Esophagus muscularis mucosa (tissue), 3 donors: Measurements from ENCODE around the gene CHRND.

ENCODE experiments used
- POLR2A ChIP-seq: fragments of 450-650 bp; IDR thresholded peaks from one replicate; pipeline ENCODE4 v1.6.1; 2017; ENCODE audit warnings: antibody characterized with exemption, moderate library complexity, mild to moderate bottlenecking, low read depth
- POLR2AphosphoS5 ChIP-seq, 2 donors: sonication (generic); formaldehyde crosslinking; IDR thresholded peaks; one replicate each; pipeline ENCODE4 v1.6.1; 2017; ENCODE audit warnings: antibody characterized with exemption in 2 of 2
- TF ChIP-seq, protein P1 (sequence below), 3 experiments: fragments of 200-600 bp in 2 of 3; fragments of 450-650 bp in 1 of 3; sonication (generic) in 2 of 3; IDR thresholded peaks; one replicate each; pipeline ENCODE4 v1.5.1; 2017 to 2019; ENCODE audit warnings: antibody characterized with exemption in 3 of 3, mild to moderate bottlenecking in 2 of 3, moderate library complexity in 1 of 3

DNA sequence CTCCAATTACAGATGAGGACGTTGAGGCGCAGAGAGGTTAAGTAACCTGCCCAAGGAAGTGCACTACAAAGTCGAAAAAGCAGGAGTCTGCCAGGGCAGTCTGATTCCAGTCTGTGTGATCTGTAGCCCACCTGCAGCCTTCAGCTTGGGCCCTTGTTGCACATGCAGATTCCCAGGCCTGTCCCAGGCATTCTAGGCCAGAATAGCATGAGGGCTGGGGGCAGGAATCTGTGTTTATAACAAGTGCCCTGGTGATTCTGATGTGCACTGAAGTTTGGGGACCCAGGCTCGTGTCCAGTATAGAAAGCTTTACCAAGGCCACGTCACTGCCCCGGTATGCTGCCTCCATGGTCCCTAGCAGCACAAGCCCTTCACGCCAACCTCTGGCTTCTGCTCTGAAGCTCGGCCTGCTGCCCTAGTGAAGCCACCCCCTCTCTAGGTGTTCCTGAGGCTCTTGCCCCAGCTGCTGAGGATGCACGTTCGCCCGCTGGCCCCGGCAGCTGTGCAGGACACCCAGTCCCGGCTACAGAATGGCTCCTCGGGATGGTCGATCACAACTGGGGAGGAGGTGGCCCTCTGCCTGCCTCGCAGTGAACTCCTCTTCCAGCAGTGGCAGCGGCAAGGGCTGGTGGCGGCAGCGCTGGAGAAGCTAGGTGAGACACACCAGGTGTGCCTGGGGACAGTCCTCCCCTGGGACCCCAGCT is 18.1 kb downstream of the CHRND start:
- TF ChIP-seq, protein P1, sequence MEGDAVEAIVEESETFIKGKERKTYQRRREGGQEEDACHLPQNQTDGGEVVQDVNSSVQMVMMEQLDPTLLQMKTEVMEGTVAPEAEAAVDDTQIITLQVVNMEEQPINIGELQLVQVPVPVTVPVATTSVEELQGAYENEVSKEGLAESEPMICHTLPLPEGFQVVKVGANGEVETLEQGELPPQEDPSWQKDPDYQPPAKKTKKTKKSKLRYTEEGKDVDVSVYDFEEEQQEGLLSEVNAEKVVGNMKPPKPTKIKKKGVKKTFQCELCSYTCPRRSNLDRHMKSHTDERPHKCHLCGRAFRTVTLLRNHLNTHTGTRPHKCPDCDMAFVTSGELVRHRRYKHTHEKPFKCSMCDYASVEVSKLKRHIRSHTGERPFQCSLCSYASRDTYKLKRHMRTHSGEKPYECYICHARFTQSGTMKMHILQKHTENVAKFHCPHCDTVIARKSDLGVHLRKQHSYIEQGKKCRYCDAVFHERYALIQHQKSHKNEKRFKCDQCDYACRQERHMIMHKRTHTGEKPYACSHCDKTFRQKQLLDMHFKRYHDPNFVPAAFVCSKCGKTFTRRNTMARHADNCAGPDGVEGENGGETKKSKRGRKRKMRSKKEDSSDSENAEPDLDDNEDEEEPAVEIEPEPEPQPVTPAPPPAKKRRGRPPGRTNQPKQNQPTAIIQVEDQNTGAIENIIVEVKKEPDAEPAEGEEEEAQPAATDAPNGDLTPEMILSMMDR (IDR thresholded peaks at IDR 0.05), result no peak
- no peak for TF ChIP-seq POLR2A
- TF ChIP-seq POLR2AphosphoS5 (IDR thresholded peaks at IDR 0.05), result no peak
